HG02759 (cell line): ENCODE results near the gene JAKMIP1.

Experiments used
- ATAC-seq: cut with Tn5 transposase; IDR thresholded peaks from one replicate; pipeline ENCODE4 v1.9.1; 2021; ENCODE audit warnings: mild to moderate bottlenecking, moderate library complexity; ENCODE audit not compliant: unreplicated experiment

JAKMIP1 gene

DNA sequence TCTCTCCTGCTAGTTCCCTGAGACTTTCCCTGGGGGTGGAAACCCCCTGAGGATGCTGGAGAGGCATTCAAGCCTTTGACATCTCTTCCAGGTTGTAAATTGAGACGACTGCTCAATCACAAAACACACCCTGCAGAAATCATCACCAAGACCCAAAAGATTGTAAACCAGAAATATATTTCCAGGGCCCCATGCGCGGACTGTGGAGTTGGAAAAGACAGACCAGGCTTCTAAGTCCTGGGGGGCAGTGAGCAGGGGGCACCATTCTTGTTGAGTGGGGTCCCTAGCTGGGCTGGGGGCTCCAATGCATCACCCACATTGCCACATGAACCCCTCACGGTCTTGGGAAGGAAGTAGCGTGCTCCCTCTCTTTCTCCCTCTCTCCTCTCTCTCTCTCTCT, 94.2 kb downstream of the JAKMIP1 start:
- ATAC-seq, result no peak

DNA sequence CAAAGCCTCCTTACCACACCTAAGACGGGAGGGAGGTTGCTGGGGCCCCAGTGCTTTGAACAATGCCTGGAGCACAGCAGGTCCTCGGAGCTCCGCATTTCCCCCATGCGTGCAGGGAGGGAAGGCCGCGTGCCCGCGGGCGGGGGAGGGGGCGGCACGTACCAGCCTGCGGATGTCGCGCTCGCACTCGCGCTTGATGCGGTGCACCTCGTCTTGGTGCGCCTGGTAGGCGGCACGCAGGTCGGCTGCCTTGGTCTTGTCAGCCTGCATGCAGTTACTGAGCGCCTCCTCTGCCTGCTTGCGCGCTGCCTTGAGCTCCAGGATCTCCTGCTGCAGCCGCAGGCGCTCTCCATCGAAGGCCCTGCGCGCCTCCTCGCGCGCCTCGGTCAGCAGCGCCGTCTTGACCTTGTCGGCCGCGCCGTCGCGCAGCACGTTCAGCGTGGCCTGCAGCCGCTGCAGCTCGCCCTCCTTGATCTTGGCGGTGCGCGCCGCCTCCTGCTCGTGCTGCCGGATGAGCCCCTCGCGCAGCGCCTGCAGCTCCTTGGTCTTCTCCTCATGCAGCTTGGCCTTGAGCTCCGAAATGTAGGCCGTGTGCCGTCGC, 94.9 kb downstream of the JAKMIP1 start:
- no peak for ATAC-seq

DNA sequence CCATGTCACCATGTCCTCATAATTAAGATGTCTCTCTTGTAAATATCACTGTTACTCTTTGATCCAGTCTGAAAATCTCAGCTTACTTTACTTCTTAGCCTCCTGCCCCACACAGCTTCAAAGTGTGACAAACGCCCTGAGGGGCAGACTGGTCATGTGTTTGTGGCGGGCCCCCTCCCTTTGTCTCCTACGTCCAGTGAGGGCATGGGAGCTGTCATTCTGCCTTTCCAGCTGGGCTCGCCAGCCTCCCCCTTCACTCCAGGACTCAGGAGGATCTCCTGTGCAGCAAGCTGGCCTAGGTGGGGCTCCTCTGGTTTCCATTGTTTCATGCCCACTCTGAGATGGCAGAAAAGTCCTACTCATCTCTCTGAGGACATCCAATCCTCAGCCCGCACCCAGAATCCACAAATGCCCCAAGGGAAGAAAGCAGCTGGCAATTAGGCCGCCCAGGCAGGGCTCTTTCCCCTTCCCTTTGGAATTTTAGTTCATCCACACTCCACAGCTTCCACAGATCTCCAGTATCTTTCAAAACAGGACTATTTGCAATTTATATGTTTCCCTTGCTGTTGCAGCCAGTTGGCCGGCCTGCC, 95.7 kb downstream of the JAKMIP1 start:
- ATAC-seq, result no peak

DNA sequence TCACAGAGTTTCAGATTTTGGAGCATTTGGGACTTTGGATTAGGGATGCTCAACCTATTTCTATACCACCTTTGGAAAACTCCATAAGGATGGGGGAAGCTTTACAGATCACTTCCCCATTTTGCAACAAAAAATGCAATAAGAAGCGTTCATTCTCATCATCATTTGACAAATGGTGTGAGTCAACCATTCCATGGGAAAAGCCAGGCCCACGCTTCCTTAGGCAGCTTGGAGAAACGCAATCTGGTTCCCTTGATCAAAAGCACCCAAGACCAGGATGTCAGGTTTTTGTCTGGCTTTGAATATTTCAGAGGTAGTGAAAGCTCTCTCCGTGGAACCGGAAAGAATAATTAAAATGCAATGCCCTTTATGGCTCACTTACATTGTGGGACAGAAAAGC, 102.8 kb downstream of the JAKMIP1 start:
- no peak for ATAC-seq

DNA sequence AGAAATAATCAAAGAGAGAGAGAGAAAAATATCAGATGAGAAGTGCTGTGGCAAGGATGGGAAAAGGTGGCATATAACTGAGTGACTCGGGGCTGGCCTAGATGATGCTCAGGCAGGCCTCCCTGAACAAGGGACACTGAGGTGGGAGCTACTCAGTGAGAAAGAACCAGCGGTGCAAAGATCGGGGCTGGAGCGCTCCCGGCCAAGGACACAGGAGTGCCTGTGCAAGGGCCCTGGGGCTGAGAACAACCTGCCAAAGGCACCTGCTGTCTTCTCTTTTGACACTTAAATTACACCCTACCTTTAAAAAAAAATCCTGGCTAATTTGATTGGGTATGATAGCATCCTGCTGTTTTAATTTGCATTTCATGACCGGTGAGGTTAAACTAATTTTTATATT, 104.5 kb downstream of the JAKMIP1 start:
- no peak for ATAC-seq

DNA sequence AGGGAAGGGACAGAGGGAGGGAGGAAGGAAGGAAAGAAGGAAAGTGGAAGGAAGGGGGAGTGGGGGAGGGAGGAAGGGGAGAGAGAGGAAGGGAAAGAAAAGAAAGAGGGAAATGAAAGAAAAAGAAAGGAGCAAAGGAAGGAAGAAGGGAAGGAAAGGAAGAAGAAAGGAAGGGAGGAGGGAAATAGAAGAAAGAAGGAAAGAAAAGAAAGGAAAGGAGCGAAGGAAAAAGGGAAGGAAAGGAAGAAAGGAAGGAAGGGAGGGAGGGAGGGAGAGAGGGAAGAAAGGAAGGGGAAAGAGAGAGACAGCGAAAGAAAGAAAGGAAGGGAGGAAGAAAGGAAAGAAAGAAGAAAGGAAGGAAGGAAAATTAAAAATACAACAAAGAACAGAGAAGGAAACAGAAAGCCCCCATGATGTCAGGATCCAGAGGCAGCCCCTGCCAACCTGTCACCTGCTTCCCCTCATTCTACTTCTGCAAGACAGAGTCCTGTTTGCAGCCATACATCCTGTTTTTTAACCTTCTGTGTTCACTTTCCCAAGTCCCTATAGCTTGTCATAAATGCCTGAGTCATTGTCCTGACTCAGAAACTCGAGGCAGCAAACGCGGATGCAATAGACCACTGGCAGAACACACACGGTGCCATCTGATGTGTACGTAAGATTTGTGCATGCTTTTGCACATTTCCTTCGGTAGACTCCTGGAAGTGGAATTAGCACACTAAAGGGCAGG, 105.2 kb downstream of the JAKMIP1 start:
- ATAC-seq, result no peak

DNA sequence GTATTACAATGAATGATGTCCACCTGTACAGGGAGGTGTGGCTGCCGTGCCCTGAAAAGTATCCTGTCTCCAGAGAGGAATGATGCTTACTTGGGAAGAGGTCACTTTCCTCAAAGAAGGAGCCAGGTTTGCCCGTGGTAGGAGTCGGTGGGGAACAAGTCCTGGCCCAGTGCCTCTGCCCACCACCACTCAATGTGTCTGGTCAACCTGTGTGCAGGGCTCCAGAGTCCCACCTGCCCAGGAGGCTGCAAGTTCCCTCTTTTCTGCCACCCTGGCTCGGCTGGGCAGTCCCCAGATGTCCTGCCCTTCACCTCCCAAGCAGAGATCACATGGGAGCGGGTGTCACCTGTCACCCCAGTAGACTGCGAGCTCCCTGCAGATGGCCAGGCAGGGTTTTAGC, 106.7 kb downstream of the JAKMIP1 start:
- no peak for ATAC-seq

DNA sequence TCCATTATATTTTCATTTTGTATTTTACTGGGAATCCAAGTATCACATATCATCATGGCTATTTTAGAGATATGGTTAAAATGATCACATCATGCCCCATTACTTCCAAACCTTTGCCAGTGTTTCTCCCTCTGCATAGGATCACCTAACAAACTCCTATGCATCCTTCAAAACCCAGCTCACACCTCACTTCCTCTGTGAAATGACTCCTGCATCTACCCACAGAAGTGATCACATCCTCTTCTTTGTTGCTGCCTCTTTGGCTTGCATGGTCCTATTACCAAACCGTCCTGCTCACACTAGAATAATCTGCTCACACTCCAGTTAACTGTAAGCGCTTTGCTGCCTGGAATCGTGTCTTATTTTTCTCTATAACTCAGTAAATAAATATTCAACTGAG, 107.4 kb downstream of the JAKMIP1 start:
- no peak for ATAC-seq

DNA sequence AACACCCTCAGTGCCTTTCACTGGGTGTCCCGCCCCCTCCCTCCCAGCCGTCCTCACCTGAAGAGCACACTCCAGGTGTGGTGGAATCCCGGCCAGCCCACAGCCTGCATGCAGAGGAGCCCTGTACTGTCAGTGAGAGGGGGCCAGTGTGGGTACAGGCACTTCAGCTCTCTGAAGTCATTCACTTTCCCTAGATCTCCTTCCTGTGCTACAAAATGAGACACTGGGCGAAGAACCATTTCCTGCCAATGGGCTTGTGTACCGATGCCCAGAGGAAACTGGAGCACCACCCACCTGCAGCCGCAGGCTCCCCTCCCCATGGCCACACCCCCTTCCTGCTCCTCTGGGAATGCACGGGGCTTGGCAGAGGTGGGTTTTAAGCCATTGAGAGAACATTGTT, 108.2 kb downstream of the JAKMIP1 start:
- ATAC-seq, result no peak

DNA sequence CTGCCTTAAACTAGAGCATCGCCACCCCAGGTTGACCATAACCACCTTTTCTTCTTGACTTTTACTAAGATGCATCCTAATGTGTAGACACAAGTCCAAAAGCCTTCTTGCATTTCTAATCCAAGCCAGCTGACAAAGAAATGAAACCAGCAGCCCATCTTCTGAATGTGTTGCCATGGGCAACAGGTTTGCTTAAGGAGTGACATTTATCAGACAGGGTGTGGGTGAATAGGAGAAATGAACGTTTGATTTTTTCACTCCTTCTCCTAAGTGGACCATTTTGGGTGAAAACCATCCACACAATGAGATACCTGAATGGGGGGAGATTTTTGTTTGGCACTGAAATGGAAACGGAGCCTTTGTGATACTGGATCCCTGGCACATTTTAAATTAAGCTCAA, 109.4 kb downstream of the JAKMIP1 start:
- no peak for ATAC-seq

DNA sequence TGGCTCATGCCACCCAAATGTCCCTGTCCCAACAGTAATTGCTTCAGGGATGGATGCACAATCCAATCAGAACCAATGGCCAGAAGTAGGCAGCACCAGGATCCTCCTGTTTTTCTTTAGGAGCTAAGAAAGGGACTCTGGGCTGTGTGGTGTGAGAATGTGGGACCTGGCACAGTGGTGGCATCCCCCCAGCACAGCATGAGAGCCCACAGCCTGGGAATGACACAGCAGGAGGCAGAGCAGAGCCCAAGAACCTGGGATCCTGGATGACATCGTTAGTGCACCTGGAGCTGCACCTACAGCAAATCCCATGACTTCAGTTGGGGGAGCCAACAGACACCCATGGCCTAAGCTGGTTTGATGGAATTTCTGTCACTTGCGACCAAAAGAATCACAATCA, 111.4 kb downstream of the JAKMIP1 start:
- no peak for ATAC-seq

DNA sequence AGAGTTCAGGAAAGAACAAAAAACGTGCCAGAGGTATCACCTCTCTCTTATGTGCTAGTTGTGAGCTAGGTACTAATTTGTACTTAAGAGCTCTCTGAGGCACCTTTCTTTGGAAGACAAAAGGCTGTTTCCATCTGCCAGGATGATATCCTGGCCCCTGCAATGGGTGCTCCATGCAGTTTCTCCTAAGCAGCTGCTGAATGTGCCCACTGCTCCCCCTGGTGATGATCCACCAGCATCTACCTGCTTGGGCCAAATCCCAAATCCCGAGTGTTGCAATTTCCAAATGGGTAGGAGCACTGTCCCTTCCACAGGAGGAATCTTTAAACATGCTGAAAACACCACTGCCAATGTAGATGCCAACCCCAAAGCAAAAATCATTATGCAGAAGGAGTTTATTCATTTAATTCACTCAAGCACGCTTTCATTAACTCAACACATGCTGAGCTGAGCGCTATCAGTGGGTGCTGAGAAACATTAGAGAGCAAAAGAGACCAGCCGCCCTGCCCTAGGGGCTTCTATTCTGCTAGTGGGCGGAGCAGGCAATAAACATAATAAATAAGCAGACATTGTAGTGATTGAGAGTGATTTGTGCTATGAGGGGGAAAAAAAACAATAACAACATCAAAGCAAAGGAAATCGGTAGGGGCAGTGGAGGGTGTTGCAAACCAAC, 112.5 kb downstream of the JAKMIP1 start:
- ATAC-seq, result no peak

DNA sequence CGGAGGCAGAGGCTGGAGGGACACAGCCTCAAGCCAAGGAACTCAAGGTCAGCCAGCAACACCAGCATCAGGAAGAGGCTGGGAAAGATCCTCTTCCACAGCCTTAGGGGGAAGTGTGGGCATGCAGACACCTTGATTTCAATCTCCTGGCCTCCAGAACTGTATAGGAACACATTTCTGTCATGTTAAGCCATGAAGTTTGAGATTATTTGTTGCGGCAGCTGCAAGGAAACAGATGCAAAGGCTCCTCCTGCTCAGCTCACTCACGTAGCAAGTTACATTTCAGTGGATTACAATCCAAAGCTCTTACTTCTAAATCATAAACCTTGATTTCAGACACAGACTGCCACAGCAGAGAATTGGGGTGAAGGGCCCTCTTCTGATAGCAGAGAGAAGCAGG, 113.5 kb downstream of the JAKMIP1 start:
- ATAC-seq, result no peak

DNA sequence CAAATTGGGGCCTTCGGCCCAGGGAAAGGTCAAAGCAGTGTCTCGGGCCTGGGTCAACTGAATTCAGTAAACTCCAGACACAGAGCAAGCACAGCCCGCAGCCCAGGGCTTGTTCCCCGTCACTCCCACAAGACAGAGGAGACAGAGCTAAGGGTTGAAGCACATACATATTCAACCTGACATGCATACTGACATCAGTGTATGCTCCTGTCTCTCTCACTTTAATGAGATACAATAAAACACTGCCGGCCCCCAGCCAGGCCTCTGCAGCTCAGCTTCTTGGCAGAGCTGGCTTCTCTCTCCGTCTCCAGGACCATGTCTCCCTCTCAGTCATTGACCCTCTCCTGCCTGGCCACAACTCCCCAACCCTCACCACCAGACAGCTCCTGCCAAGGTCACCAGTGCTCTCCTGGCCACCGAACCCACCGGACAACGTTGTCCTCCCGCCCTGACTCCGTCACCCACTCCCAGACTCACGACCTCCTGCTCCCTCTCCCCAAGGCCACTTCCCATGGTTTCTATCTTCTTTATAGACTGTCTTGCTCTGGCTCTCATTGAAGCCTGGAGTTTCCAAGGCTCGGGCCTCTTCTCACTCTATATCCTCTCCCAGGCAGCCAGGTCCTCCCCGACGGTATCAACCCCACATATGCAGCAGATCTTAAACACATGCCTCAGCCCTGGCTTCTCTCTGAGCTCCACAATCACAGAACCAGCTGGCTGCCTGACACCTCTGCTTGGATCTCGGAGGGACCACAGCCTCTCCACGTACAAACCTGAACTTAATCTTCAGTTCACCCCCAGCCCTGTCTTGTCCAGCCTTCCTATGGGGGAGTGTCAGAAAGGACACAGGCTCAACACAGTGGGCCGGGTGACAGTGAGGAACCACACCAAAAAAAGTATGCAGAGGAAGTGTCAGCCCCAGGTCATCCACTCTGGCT, 114.4 kb downstream of the JAKMIP1 start:
- ATAC-seq, result no peak

DNA sequence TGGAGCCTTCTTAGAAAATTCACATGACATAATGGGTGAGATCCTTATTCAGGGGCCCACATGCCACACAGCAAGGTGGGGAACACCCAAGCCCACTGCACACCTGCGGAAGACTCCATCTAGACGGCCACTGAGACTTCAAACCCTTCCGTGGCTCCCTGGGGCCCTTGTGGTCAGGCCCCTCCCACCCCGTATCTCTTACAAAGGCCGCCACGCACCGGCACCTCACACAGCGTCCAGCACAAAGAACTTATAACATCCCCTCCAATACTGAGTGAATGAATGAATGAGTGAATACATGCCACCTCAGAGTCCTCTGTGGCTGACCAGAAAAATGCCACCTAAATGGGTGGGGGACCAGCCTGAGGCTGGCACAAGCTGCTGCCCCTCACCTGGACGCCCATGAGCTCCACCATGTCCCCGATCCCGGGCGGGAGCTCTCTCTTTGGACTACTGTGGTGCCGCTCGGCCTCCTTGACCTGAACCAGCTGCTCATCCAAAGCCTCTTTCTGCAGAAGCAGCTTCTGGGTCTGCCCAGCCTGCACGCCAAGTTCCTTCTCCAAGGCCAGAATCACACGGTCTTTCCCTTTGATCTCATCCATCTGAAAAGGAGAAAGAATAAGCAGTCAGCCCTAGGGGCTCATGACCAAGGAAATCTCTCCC, 115.2 kb downstream of the JAKMIP1 start:
- ATAC-seq, result no peak

DNA sequence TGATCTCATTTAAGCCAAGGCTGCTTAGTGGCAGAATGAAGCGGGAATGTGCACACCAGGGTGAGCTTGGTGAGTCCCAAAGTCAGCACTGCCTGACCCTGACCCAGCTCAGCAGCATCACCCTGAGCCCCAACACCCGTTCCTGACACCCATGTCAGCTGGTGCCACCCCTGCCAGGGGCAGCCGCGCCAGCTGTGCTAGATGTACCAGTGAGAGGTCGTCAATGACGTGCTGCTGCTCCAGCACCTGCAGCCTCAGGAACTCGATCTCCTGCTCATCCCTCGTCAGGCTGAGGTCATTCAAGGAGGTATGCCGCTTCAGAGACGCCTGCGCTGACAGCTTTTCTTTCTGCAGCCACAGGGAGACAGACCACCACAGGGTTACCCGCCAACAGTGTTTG, 120.4 kb downstream of the JAKMIP1 start:
- no peak for ATAC-seq

DNA sequence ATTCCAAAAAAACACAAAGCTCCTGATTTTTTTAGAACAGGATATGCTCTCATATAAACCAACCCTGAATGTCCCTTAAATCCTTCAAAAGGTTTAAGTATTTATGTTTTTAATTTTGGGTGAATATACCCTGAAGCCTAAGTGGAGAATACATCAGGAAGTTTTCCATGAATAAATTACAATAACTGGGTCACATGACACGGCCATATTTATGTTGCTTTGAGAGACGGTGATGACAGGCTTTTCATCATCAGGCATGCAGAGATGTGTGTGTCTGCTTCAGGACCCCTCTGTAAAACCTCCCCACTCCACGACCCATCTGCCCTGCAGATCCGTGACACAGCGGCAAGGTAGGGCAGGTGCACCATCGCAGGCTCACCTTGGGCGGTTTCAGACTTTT, 121.8 kb downstream of the JAKMIP1 start:
- no peak for ATAC-seq

DNA sequence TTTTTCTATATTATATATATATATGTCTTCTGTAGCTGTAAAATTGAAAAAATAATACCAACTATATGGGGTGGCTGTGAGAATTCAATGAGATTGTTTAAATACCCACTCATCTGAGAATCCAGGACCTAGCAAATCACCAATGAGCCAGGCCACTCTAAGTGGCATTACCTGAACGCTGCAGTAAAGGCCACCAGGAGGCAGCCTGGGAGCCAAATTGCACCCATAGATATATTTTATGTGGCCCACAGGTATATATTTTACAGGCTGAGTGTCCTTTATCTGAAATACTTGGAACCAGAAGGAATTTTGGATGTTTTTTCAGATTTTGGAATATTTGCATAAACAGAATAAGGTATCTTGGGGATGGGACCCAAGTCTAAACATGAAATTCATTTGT, 124.0 kb downstream of the JAKMIP1 start:
- ATAC-seq, result no peak

DNA sequence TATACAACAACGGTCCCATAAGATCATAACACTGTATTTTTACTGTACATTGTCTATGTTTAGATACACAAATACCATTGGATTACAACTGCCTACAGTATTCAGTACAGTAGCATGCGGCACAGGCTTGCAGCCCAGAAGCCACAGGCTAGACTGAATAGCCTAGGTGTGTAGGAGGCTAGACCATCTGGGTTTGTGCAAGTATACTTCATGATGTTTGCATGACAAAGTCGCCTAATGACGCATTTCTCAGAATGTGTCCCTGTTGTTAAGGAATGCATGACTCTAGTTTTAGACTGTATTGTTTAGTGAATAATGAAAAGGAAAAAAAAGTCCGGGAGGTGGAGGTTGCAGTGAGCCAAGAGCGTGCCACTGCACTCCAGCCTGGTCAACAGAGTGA, 125.6 kb downstream of the JAKMIP1 start:
- no peak for ATAC-seq

DNA sequence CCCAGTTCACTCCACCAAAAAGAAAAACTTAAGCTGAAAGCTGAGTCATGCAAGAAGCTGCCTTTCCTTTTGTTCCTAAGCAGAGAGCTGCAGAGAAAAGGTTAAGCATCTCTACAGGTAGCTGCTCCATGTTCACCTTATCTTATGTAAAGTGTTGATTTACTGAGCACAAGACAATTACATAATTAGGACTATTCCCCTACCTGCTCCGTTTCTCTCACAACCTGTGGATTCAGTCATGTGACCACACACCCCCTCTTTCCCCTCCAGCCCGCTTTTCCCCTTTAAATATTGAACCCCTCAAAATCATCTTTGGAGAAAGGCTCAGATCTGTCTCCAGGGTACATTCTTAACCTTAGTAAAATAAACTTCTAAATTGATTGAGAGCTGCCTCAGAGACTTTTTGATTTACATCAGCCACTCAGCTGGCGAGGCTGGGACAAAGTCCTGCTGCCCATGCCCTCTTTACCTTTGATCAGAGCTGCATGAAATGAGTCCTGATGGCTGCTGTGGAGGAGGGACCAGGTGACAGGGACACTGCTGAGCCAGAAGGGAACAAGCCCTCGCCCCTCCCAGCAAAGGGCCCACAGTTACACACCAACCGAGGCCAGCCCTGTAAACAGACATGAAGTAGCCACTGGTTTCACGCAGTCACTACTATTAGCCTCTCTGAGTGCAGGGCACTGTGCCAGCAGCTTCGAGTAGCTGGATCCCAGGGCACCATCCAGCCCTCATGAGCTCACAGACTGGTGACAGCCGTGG, 128.2 kb downstream of the JAKMIP1 start:
- ATAC-seq, result no peak
